ENCODE results near the gene CREBBP.

DNA sequence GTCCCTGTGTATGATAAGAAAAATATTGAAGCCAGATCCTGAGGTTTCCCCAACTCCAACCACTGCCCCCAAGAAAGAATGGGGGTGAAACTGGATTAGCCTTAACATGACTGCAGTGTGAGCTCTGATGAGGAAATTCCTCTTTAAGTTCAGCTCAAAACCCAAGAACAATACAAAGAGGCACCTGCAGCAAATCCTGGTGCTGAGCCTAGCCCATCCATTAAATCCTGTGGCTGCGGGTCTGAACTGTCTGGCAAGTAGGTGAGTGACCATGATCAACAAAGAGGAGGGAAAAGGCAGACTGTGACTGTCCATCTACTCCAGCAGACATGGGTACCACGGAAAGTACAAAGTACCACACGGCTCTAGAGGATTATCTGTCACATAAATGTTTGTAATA is 64.2 kb downstream of the CREBBP start:
- TF ChIP-seq, protein P1, sequence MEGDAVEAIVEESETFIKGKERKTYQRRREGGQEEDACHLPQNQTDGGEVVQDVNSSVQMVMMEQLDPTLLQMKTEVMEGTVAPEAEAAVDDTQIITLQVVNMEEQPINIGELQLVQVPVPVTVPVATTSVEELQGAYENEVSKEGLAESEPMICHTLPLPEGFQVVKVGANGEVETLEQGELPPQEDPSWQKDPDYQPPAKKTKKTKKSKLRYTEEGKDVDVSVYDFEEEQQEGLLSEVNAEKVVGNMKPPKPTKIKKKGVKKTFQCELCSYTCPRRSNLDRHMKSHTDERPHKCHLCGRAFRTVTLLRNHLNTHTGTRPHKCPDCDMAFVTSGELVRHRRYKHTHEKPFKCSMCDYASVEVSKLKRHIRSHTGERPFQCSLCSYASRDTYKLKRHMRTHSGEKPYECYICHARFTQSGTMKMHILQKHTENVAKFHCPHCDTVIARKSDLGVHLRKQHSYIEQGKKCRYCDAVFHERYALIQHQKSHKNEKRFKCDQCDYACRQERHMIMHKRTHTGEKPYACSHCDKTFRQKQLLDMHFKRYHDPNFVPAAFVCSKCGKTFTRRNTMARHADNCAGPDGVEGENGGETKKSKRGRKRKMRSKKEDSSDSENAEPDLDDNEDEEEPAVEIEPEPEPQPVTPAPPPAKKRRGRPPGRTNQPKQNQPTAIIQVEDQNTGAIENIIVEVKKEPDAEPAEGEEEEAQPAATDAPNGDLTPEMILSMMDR (IDR thresholded peaks at IDR 0.05): no peak
- TF ChIP-seq EP300 (IDR thresholded peaks at IDR 0.05): no peak

Measured in suprapubic skin (tissue), 3 donors.